ENCODE results near the gene KDM4C.

Gene KDM4C

DNA sequence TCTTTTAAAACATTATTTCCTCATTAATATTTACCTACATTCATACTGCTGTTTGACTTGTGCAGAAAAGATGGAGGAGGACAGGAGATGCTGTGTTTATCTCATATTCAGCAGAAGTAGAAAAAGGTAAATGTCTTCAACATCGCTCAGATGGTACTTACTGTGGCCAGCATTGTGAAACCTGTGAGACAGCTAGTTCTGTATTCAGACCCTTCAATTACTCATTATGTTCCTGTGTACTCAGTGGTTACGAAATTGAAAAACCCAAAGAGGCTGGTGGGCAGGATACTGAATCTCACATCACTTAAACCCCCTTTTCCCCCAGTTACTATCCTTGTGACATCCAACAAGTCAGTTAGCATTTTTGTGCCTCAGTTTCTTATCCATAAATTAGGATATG lies 216.0 kb downstream of the KDM4C start:
- Mint-ChIP-seq H3K9me3 (no peaks in the 10 kb centered on the region), H3K4me3 (no peak overlapping the region), H3K36me3 (ENCODE audit: low read depth) (peaks cover 16% of the 10 kb centered on the region), H3K27me3 (no peaks in the 10 kb centered on the region), H3K4me1 (ENCODE audit: low read depth) (peaks cover 38% of the 10 kb centered on the region), H3K27ac (peak overlapping the region; percentile 8)
- DNase-seq, result no peak

DNA sequence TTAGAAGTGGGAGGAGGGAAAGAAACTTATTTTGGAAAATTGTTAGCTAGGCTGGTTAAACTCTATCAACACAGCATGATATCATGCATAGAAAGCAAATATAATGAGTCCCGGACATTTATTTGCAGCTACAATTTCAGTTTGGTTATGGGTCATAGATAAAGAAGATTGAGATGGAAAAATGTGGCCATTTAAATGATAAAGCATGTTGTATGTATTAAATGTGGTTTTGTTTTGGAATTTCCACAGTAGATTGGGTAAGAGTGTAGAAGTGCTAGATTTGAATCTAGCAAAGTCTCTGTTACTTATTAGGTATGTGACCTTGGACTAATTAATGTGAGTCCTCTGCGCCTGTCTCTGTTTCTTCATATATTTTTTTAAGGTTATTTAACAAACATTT lies 217.4 kb downstream of the KDM4C start:
- no peak for DNase-seq
- Mint-ChIP-seq H3K36me3 (ENCODE audit: low read depth) (peaks cover 22% of the 10 kb centered on the region), H3K9me3 (no peaks in the 10 kb centered on the region), H3K27me3 (no peaks in the 10 kb centered on the region), H3K4me1 (ENCODE audit: low read depth) (peaks cover 31% of the 10 kb centered on the region), H3K4me3 (no peak overlapping the region), H3K27ac (no peak overlapping the region)

GRCh38 chr9:6977761-6978160 lies 220.0 kb downstream of the KDM4C start:
- no peak overlapping the region for H3K27ac Mint-ChIP-seq
- H3K9me3 Mint-ChIP-seq, result no peaks in the 10 kb centered on the region
- H3K4me1 Mint-ChIP-seq (ENCODE audit: low read depth), result peaks cover 23% of the 10 kb centered on the region
- DNase-seq, result no peak
- H3K36me3 Mint-ChIP-seq (ENCODE audit: low read depth), result peaks cover 42% of the 10 kb centered on the region
- no peak overlapping the region for H3K4me3 Mint-ChIP-seq
- no peaks in the 10 kb centered on the region for H3K27me3 Mint-ChIP-seq

DNA sequence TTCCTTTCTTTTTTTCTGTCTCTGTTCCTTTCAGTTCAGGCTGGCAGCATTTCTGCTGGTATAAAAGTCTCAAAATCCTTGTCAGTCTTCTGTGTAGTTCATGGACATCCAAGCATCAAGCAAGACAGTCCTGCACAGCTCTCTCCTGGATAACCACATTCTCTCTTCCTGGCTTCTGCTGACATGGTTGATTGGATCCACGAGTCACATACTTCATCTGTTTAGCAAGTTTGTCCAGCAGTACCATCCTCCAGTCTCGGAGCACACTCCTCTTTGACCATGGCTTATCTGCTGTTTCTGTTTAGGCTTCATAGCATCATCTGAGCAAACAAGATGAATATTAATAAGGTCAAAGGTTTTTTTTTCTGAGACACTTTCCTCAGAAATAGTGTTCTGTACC lies 220.8 kb downstream of the KDM4C start:
- no peak for DNase-seq

DNA sequence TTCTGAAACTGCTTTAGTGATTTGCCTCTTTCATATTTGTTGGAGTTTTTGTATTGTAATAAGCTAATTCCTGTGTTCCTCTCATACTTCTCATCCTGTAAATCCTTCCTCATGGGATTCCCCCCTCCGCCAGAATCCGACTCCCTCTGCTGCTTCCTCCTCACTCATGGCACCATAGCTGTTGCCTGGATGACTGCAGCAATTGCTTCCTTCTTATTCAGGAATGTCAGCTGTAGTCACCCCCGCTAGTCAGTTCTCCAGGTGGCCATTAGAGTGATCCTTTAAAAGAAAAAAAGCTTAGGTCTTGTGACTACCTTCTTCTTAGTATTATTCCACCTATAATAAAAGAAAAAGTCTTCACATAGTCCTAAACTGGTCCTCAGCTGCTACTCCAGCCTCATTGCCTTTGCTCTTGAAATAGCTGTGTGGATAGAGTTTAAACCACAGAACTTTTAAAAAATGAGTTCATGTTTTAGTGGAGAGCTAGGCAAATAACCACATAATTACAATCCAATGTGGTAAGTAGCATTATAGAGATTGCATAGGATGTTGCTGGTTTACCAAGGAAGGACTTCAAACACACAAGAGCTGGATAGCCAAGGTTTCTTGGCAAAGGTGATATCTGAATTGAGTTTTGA lies 227.3 kb downstream of the KDM4C start:
- Mint-ChIP-seq H3K4me3 (no peak overlapping the region), H3K27ac (no peak overlapping the region), H3K36me3 (ENCODE audit: low read depth) (peaks cover 84% of the 10 kb centered on the region), H3K27me3 (no peaks in the 10 kb centered on the region), H3K9me3 (no peaks in the 10 kb centered on the region), H3K4me1 (ENCODE audit: low read depth) (no peaks in the 10 kb centered on the region)
- DNase-seq, result no peak

More for the DNA sequence above, 220.8 kb downstream of the KDM4C start:
- peaks cover 46% of the 10 kb centered on the region for H3K36me3 Mint-ChIP-seq (ENCODE audit: low read depth)
- no peak overlapping the region for H3K4me3 Mint-ChIP-seq
- H3K27me3 Mint-ChIP-seq, result no peaks in the 10 kb centered on the region
- H3K4me1 Mint-ChIP-seq (ENCODE audit: low read depth), result peaks cover 18% of the 10 kb centered on the region
- H3K9me3 Mint-ChIP-seq, result no peaks in the 10 kb centered on the region
- no peak overlapping the region for H3K27ac Mint-ChIP-seq

DNA sequence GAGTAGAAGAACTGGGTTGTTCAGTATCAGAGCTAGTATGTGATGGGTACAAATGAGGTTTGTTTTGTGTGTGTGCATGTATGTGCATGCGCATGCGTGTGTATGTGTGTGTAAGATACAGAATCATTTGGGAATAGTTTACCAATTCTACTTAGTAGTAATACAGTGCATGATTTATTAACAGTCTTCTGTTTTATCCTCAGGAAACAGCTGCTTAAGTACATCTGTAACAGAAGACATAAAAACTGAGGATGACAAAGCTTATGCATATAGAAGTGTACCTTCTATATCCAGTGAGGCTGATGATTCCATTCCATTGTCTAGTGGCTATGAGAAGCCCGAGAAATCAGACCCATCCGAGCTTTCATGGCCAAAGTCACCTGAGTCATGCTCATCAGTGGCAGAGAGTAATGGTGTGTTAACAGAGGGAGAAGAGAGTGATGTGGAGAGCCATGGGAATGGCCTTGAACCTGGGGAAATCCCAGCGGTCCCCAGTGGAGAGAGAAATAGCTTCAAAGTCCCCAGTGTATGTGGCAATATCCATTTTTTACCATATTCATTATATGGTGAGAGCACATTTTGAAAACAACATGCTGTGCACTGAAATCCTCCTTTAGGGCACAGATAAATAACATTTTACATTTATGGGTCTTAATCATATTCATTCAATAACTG lies 228.5 kb downstream of the KDM4C start:
- Mint-ChIP-seq H3K4me1 (ENCODE audit: low read depth) (no peaks in the 10 kb centered on the region), H3K9me3 (no peaks in the 10 kb centered on the region), H3K27me3 (no peaks in the 10 kb centered on the region), H3K27ac (no peak overlapping the region), H3K4me3 (no peak overlapping the region), H3K36me3 (ENCODE audit: low read depth) (peaks cover 84% of the 10 kb centered on the region)
- no peak for DNase-seq

DNA sequence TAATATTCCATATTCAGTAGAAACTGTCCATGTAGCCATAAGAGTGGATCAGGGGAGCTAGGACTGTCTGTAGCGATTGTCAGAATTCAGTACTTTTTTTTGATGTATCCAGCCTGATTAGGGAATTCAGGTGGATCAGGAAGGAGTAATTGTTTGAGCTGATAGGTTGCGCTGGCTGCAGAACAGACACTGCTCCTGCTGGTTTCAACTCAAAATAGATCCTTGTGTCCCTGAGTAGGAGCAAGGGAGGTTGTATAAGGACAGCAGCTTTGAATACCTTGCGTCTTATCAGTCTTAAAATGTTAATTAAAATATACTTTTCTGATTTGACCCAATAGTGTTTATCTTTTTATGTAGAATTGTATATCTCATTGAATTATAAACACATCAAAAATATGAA lies 229.6 kb downstream of the KDM4C start:
- no peaks in the 10 kb centered on the region for H3K4me1 Mint-ChIP-seq (ENCODE audit: low read depth)
- no peak overlapping the region for H3K4me3 Mint-ChIP-seq
- DNase-seq, result no peak
- peaks cover 85% of the 10 kb centered on the region for H3K36me3 Mint-ChIP-seq (ENCODE audit: low read depth)
- H3K27ac Mint-ChIP-seq, result no peak overlapping the region
- no peaks in the 10 kb centered on the region for H3K9me3 Mint-ChIP-seq
- no peaks in the 10 kb centered on the region for H3K27me3 Mint-ChIP-seq

GRCh38 chr9:6991418-6991817 lies 233.6 kb downstream of the KDM4C start:
- H3K4me3 Mint-ChIP-seq, result no peak overlapping the region
- no peaks in the 10 kb centered on the region for H3K9me3 Mint-ChIP-seq
- H3K27me3 Mint-ChIP-seq, result no peaks in the 10 kb centered on the region
- no peaks in the 10 kb centered on the region for H3K4me1 Mint-ChIP-seq (ENCODE audit: low read depth)
- DNase-seq, result no peak
- H3K27ac Mint-ChIP-seq, result no peak overlapping the region
- peaks cover 89% of the 10 kb centered on the region for H3K36me3 Mint-ChIP-seq (ENCODE audit: low read depth)

DNA sequence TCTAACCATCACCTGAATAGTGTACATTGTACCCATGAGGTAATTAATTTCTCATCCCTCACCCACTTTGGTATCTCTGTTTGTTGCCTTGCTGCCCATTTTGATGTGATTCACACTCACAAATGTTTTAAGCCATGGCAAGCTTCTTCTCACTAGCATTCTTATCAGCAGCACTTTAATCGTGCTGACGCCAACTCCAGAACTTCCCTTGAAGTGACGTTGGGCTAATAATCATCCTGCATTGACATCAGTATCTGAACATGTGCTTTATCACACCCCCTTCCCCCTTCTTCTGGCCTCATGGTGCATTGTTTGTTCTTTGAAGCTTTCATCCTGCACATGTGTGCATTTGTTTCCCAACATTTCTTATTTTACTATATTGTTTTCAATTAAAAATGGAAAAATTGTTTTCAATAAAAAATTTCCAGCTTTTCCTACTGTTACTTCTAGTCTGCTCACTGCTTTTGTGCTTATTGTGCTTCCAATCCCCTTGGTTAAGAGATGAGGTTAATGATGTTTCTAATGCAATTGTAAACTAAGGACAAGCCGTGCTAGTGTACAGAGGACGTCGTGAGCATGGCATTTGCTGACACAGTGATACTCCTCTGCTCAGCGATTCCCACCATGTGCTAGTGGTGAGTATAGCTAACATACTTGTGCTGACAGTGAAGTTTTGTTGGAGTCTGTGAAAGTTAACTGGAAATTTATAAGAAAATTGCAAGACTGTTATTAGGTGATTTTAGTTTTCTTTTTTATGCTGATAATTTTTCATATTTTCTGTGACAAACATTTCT lies 238.5 kb downstream of the KDM4C start:
- Mint-ChIP-seq H3K9me3 (no peaks in the 10 kb centered on the region), H3K27me3 (no peaks in the 10 kb centered on the region), H3K4me1 (ENCODE audit: low read depth) (no peaks in the 10 kb centered on the region), H3K27ac (no peak overlapping the region), H3K36me3 (ENCODE audit: low read depth) (peaks cover 83% of the 10 kb centered on the region), H3K4me3 (no peak overlapping the region)
- no peak for DNase-seq

DNA sequence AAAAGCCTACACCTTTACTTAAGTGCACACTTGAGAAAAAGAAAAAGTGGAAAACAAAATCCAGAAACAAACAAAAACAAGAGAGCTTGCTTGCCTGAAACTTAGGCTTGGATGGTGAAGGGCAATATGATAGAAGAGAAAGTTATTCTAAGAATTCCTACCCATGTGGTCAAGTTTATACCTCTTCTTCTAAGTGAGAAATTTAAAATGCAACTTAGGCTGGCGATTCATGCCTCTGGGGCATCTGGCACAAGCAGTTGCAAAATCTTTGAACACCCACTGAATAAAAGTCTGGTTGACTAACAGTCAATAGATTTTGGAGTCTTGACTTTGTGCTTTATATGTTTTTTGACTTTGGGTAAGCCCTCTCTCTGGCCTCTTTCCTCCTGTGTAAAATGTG lies 239.6 kb downstream of the KDM4C start:
- Mint-ChIP-seq H3K36me3 (ENCODE audit: low read depth) (peaks cover 81% of the 10 kb centered on the region), H3K9me3 (no peaks in the 10 kb centered on the region), H3K27me3 (no peaks in the 10 kb centered on the region), H3K4me1 (ENCODE audit: low read depth) (no peaks in the 10 kb centered on the region), H3K4me3 (no peak overlapping the region), H3K27ac (no peak overlapping the region)
- DNase-seq, result no peak

- Mint-ChIP-seq H3K4me3 (no peak overlapping the region), H3K27me3 (no peaks in the 10 kb centered on the region), H3K9me3 (no peaks in the 10 kb centered on the region), H3K27ac (no peak overlapping the region), H3K36me3 (ENCODE audit: low read depth) (peaks cover 80% of the 10 kb centered on the region), H3K4me1 (ENCODE audit: low read depth) (no peaks in the 10 kb centered on the region)
- DNase-seq, result no peak
Observed at GRCh38 chr9:6999794-7000193, 242.0 kb downstream of the KDM4C start.

DNA sequence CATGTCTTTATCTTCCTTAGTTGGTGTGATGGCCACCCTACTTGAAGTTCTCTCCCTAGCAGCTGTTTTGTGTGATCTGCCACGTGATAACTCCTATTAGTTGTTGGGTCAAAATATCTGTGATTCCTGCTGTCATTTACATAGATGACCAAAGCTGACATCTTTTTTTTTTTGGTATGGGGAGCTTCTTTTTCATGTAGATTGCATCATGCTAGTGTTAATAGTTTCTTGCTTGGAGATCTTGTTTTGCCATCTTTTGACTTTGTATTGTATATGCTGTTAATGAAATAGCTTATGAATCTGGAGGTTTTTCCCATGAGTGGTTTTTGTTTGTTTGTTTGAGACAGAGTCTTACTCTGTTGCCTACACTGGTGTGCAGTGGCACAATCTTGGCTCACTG lies 243.8 kb downstream of the KDM4C start:
- no peaks in the 10 kb centered on the region for H3K27me3 Mint-ChIP-seq
- H3K4me3 Mint-ChIP-seq, result no peak overlapping the region
- no peaks in the 10 kb centered on the region for H3K4me1 Mint-ChIP-seq (ENCODE audit: low read depth)
- H3K36me3 Mint-ChIP-seq (ENCODE audit: low read depth), result peaks cover 74% of the 10 kb centered on the region
- H3K9me3 Mint-ChIP-seq, result no peaks in the 10 kb centered on the region
- no peak for DNase-seq
- H3K27ac Mint-ChIP-seq, result no peak overlapping the region

DNA sequence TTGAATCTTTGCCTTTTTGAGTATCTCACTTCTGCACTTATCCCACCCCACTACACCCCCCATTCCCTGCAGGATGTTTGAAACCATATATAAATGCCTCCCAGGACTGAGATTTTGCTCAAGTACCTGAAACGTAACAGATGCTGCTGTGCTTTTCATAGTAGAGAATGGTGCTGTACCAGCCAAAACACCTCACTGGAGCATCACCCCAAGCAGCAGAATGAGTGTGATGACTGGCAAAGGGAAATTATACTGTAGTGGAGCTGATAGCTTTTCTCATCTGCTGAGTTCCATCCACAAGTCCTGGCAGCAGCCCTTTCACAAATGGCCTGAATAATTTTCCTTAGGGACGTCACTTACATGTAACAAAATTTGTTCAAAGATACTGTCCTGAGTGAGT lies 246.1 kb downstream of the KDM4C start:
- no peaks in the 10 kb centered on the region for H3K27me3 Mint-ChIP-seq
- no peaks in the 10 kb centered on the region for H3K4me1 Mint-ChIP-seq (ENCODE audit: low read depth)
- peaks cover 76% of the 10 kb centered on the region for H3K36me3 Mint-ChIP-seq (ENCODE audit: low read depth)
- H3K27ac Mint-ChIP-seq, result no peak overlapping the region
- H3K9me3 Mint-ChIP-seq, result peaks cover 2% of the 10 kb centered on the region
- no peak for DNase-seq
- H3K4me3 Mint-ChIP-seq, result no peak overlapping the region

GRCh38 chr9:7006417-7006816 lies 248.6 kb downstream of the KDM4C start:
- Mint-ChIP-seq H3K4me3 (no peak overlapping the region), H3K36me3 (ENCODE audit: low read depth) (peaks cover 80% of the 10 kb centered on the region), H3K27ac (no peak overlapping the region), H3K27me3 (no peaks in the 10 kb centered on the region), H3K4me1 (ENCODE audit: low read depth) (peaks cover 5% of the 10 kb centered on the region), H3K9me3 (peaks cover 2% of the 10 kb centered on the region)
- no peak for DNase-seq

DNA sequence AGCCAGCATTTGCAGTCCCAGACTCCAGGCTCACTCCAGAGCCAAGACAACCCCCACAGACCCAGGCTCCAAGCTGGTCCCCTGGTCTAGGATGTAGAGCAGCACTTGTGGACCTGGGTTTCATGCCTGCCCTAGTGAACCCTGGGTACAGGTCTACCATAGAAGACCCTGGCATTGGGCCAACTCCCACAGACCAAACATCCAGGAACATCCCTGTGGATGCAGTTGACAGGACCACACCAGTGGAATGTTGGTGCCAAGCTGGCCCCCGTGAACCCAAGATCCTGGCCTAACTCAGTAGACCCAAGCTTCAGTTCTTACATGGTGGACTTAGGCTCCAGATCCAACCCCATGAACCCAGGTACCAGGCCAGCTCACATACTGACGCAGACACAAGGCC lies 250.6 kb downstream of the KDM4C start:
- DNase-seq, result no peak
- Mint-ChIP-seq H3K9me3 (peaks cover 2% of the 10 kb centered on the region), H3K36me3 (ENCODE audit: low read depth) (peaks cover 77% of the 10 kb centered on the region), H3K4me3 (no peak overlapping the region), H3K27me3 (no peaks in the 10 kb centered on the region), H3K4me1 (ENCODE audit: low read depth) (peaks cover 11% of the 10 kb centered on the region), H3K27ac (no peak overlapping the region)

Data from activated T-cell treated with anti-CD3 and anti-CD28 coated beads, Interleukin-2, amount 50 U/mL, for 24 hours (primary cell).